Lower lobe of right lung (tissue), 2 donors: ENCODE results near the gene ATP8A1. TPM values are rescaled to one million over a fixed set of nuclear protein-coding genes. Genes with fewer than 3 reads are reported as not detected.

ENCODE experiments used
- ATAC-seq, 2 donors: fragments of 200-7000 bp; cut with Tn5 transposase; one replicate each; pipeline ENCODE4 v1.9.1; 2020 to 2022; ENCODE audit warnings: mild to moderate bottlenecking in 2 of 2, moderate library complexity in 2 of 2
- DNase-seq: peaks from one replicate; pipeline ENCODE4 v3.0.0-alpha.2; 2020
- H3K27ac ChIP-seq: fragments of 200-600 bp; one replicate; pipeline ENCODE4 v1.8.0; 2022
- H3K27me3 ChIP-seq: fragments of 200-600 bp; one replicate; pipeline ENCODE4 v1.8.0; 2022; ENCODE audit warnings: low read depth
- H3K36me3 ChIP-seq: fragments of 200-600 bp; one replicate; pipeline ENCODE4 v1.8.0; 2022; ENCODE audit warnings: mild to moderate bottlenecking
- H3K4me1 ChIP-seq: fragments of 200-600 bp; one replicate; pipeline ENCODE4 v1.8.0; 2022
- H3K4me3 ChIP-seq: fragments of 200-600 bp; one replicate; pipeline ENCODE4 v1.8.0; 2022; ENCODE audit warnings: mild to moderate bottlenecking
- H3K9me3 ChIP-seq: fragments of 200-600 bp; one replicate; pipeline ENCODE4 v1.8.0; 2022
- CTCF ChIP-seq: fragments of 200-600 bp; IDR thresholded peaks from one replicate; pipeline ENCODE4 v1.8.0; 2022; ENCODE audit warnings: antibody characterized with exemption, mild to moderate bottlenecking
- intact Hi-C: fragments of 100-400 bp; cut with DNase I; formaldehyde crosslinking; loops from one replicate; pipeline ENCODE4 v1.11.0; 2022
- total RNA-seq: library from RNA; stranded (reverse); fragmentation: NEBNext Ultra II Directional; extraction: Animal tissue kit (Norgen Biotek cat#: 25700); gene quantifications from one replicate; pipeline ENCODE4 v1.2.1, GENCODE V29; 2021
- donor health status: DM: no; HTN: yes; CAD: no; lungs with severe emphysema.

The ATP8A1 gene
- total RNA-seq, 1 donor from 2014 or later = 84.7 TPM

- Histone ChIP-seq H3K27me3 (no peaks in the 10 kb centered on the region), H3K27ac (no peak overlapping the region), H3K36me3 (peaks cover 12% of the 10 kb centered on the region), H3K9me3 (no peaks in the 10 kb centered on the region), H3K4me1 (no peaks in the 10 kb centered on the region), H3K4me3 (no peak overlapping the region)
- no peak for ATAC-seq
- intact Hi-C loops = no loop called here
- no peak for TF ChIP-seq CTCF
- no peak for DNase-seq
Measured at GRCh38 chr4:42618023-42618422, 38.9 kb downstream of the ATP8A1 start.

- peaks cover 12% of the 10 kb centered on the region for H3K36me3 ChIP-seq
- no peak for ATAC-seq
- H3K27me3 ChIP-seq = no peaks in the 10 kb centered on the region
- H3K27ac ChIP-seq = no peak overlapping the region
- TF ChIP-seq CTCF = no peak
- H3K4me3 ChIP-seq = no peak overlapping the region
- intact Hi-C loops = no loop called here
- no peaks in the 10 kb centered on the region for H3K9me3 ChIP-seq
- no peaks in the 10 kb centered on the region for H3K4me1 ChIP-seq
- no peak for DNase-seq
Measured at GRCh38 chr4:42617030-42617429, 39.9 kb downstream of the ATP8A1 start.

GRCh38 chr4:42616572-42616971, 40.3 kb downstream of the ATP8A1 start:
- intact Hi-C loops = no loop called here
- ATAC-seq (no peak), DNase-seq (no peak)
- H3K27me3 ChIP-seq = no peaks in the 10 kb centered on the region
- H3K36me3 ChIP-seq = peaks cover 12% of the 10 kb centered on the region
- no peak overlapping the region for H3K27ac ChIP-seq
- H3K4me1 ChIP-seq = no peaks in the 10 kb centered on the region
- no peaks in the 10 kb centered on the region for H3K9me3 ChIP-seq
- H3K4me3 ChIP-seq = no peak overlapping the region
- no peak for TF ChIP-seq CTCF

- DNase-seq (no peak), ATAC-seq (no peak)
- H3K27ac ChIP-seq = no peak overlapping the region
- H3K9me3 ChIP-seq = no peaks in the 10 kb centered on the region
- intact Hi-C loops = no loop called here
- H3K4me1 ChIP-seq = no peaks in the 10 kb centered on the region
- no peaks in the 10 kb centered on the region for H3K27me3 ChIP-seq
- H3K4me3 ChIP-seq = no peak overlapping the region
- no peak for TF ChIP-seq CTCF
- peaks cover 12% of the 10 kb centered on the region for H3K36me3 ChIP-seq
Measured at GRCh38 chr4:42615131-42615763, 41.7 kb downstream of the ATP8A1 start.

- Histone ChIP-seq H3K9me3 (no peaks in the 10 kb centered on the region), H3K4me1 (no peaks in the 10 kb centered on the region), H3K27ac (no peak overlapping the region), H3K4me3 (no peak overlapping the region), H3K27me3 (no peaks in the 10 kb centered on the region), H3K36me3 (peaks cover 8% of the 10 kb centered on the region)
- no peak for ATAC-seq
- TF ChIP-seq CTCF = no peak
- intact Hi-C loops = no loop called here
- no peak for DNase-seq
Measured at GRCh38 chr4:42612898-42613297, 44.0 kb downstream of the ATP8A1 start.

- ATAC-seq (no peak), DNase-seq (no peak)
- Histone ChIP-seq H3K36me3 (peaks cover 11% of the 10 kb centered on the region), H3K27me3 (no peaks in the 10 kb centered on the region), H3K4me1 (no peaks in the 10 kb centered on the region), H3K9me3 (no peaks in the 10 kb centered on the region), H3K27ac (no peak overlapping the region), H3K4me3 (no peak overlapping the region)
- intact Hi-C loops = no loop called here
- no peak for TF ChIP-seq CTCF
Measured at GRCh38 chr4:42610941-42611340, 46.0 kb downstream of the ATP8A1 start.
